Right kidney (tissue), 1 donor: ENCODE results near the gene SLC4A11.
"Not testable (repeated sequence)": the region's sequence is repeated elsewhere in the genome, so short reads cannot be mapped to it uniquely, and the experiment has no call there.

Experiments
- DNase-seq: peaks from one replicate; pipeline ENCODE4 v3.0.0-alpha.2; 2016

The SLC4A11 gene

GRCh38 chr20:3227936-3228749 is 10.8 kb downstream of the SLC4A11 start:
- DNase-seq, result no peak

DNA sequence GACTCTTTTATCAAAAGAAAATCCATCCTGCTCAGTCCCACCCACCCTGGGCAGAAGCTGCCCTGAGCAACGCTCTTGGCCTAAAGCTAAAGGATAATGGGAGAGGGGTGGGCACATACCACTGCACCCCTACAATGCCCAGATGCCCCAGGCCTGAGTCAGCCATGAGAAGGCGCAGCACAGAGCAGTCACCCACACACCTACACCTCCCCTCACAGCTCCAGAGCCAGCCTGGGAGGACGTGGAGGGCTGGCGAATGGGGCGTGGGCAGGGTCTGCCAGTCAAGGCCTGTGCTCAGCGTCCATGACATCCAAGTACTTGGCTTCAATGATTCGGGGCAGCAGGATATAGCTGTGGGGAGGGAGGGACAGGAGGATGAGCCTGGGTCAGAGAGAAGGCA is 11.5 kb downstream of the SLC4A11 start:
- no peak for DNase-seq

DNA sequence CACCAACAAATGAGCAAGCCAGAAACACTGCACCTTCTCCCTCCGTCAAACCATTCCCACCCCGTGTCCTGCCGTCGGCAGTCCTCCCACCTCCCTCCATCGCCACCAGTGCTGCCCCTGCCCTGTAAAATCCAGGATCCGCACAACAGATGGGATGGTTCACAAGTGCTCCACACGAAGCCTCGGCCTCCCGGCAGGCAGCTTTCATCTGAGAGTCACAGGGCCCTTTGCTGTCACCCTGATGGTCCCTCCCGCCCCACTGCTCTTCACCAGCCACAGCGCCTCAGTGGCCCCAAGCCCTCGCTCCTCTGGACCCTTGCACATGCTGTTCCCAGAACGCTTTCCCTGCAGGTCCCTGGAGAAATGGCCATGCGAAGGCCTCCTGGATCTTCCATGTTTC is 12.1 kb downstream of the SLC4A11 start:
- no peak for DNase-seq

- DNase-seq, result no peak
These were observed 12.9 kb downstream of the SLC4A11 start for GRCh38 chr20:3226093-3226492.

DNA sequence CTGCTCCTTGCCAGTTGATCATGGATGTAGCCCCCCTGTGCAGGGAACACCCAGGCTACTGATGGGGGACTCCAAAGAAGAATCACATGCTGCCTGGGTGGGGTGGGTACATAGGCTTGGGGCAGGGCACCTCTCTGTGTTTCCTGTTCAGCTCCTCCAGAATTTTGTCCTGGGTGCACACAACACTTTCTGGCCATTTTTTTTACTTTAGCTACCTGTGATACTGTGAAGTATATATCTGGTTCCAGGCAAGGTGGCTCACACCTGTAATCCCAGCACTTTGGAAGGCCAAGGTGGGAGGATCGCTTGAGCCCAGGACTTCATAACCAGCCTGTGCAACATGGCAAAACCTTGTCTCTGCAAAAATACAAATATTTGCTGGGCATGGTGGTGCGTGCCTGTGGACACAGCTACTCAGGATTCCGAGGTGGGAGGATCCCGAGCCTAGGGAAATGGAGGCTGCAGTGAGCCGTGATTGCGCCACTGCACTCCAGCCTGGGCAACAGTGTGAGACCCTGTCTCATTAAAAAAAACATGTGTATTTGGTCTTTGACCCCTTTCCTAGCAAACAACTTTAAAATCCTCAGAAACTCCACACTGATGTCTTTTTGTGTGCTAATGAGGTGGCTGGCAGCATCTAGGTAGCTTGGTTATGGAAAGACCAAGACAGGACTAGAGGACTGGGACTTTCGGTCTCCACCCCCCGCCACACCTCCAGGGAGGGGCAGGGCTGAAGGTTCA is 14.1 kb downstream of the SLC4A11 start:
- no peak for DNase-seq

DNA sequence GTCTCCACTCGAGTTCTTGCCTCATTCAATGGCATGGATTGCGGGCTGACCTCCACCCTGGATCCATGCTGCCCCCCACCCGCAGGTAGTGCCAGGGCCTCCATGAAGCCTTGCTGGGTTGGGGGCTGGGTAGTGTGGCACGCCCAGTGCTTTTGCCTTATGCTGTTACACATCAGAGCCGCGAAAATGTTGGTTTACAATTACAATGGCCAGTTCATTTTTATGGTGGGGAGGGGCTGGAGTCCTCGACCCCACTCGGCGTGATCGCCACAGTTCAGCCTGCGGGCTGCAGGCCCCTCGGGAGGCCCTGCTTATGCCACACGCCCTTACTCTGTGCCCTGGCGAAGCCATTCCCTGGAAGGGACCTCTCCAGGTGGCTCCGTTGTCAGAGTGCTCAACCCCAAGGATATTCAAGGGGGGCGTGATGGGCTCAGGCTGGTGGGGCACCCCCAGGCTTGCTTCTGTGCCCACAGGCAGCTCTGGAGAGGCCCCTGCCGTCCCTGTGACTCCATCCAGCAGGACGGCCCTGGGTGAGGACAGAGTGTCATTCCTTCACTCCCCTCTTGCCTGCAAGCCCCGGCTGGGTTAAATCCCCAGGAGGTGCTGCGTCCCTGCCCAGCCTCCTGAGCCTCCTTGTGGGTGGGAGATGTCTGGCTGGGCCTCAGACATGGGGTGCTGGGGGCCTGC is 14.9 kb downstream of the SLC4A11 start:
- no peak for DNase-seq

DNA sequence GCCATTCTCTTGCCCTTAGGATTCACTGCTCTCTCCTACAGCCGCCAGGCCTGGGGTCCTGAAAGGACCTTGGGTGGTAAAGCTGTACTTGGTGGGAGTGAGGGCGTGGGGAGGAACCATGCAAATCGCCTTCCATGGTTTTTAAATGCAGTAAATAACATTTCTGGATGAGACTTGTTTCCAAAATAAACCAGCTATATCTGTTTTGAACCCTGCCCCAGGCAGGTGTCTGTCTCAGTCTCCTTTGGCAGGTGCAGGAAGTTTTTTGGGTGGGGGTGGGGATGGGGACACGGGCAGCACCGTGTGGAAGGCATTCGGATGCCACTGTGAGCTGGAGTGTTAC is 15.4 kb downstream of the SLC4A11 start:
- DNase-seq, result no peak

- no peak for DNase-seq
These were observed 16.1 kb downstream of the SLC4A11 start for GRCh38 chr20:3222635-3223600.

GRCh38 chr20:3221398-3222226 is 17.4 kb downstream of the SLC4A11 start:
- DNase-seq, result no peak

- peak; percentile 58 for DNase-seq
These were observed 20.5 kb downstream of the SLC4A11 start for GRCh38 chr20:3218307-3218988.

DNA sequence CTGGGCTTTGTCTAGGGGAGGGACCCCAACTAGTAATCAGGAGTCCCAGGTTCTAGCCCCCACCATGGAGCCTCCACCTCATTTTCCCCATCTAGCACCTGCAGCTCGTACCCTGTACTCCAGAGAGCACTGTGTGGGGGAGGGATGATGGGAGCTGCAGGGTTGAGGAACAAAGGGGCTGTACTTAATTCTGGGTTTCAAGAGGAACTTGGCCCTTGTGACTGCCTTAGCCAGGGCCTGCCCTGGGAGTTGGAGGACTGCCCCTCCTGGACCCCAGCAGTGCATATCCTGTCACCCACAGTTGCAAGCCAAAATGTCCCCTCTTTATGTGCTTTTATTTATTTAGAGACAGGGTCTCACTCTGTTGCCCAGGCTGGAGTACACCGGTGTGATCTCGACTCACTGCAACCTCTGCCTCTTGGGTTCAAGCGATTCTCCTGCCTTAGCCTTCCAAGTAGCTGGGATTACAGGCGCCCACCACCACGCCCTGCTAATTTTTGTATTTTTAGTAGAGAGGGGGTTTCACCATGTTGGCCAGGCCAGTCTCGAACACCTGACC is 23.6 kb downstream of the SLC4A11 start:
- DNase-seq, result not testable (repeated sequence)

GRCh38 chr20:3213226-3213625 is 25.8 kb downstream of the SLC4A11 start:
- DNase-seq, result no peak

DNA sequence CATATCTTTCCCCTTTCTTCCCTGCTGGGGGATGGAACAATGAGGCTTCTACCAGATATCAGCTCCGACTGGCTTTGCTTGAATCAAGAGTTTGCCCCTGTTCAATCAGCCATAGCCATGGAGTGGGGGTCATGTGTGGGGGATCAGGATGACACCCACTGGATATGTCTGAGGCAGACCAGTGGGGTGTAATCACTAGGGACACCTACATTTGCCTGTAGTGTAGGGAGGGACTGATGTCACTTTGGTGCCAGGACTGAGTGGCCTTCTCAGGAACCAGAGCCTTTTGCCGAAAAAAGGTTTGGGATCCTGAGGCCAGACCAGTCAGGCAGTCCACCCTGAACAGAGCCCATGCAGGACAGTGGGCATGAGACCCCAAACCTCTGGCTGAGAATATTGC is 28.6 kb downstream of the SLC4A11 start:
- no peak for DNase-seq

DNA sequence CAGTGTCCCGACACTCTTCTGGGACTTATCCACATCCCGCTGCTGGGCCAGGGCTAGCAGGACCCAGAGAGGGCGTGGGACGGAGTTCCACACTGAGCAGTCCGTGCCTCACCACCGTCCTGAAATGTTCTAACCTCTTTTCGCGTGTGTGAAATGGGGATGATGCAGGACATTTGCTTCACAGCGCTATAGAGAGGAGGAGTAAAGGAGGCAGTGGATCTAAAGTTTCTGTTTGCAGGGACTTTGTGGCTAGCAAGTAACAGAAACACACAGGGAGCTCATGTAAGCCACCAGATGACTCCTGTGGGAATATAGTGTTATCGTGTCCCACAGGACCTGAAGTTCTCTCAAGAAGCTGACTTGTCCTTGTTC is 29.1 kb downstream of the SLC4A11 start:
- DNase-seq, result no peak

DNA sequence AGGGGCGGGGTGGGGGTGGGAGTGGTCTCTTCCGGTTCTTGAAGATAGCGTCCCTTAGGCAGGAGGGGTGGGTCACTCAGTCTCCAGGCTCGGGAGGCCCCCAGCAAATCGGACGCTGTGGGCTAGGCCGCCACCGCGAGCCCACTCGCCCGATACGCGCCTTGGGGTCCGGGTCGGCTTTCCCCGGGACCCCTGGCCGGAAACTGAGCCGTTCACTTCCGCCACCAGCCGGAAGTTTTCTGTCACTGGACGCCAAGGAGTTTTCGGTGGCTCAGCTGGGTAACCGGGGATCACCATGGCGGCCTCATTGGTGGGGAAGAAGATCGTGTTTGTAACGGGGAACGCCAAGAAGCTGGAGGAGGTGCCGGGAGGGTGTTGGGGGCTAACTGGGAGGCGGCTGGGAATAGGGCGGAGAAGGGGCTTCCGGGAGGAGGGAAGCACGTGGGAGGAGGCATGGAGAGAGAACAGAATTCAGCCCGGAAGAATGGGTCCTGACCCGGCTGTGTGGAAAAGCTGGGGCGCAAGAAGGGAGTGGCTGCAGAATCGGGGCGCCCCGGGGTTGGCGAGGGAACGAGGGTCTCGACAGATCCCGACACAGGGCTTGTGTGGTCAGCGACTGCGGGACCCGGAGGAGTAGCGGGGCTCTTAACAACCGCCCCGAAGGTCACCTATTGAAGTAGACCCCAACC is 29.6 kb downstream of the SLC4A11 start, which contains the start of gene ITPA:
Gene ITPA (plus strand): TSS at position 242 of the 689 bp plus-strand sequence. CDS start 54 bp downstream, at position 296.
- DNase-seq, result peak; percentile 77

GRCh38 chr20:3208786-3209256 is 30.2 kb downstream of the SLC4A11 start:
- DNase-seq, result no peak

DNA sequence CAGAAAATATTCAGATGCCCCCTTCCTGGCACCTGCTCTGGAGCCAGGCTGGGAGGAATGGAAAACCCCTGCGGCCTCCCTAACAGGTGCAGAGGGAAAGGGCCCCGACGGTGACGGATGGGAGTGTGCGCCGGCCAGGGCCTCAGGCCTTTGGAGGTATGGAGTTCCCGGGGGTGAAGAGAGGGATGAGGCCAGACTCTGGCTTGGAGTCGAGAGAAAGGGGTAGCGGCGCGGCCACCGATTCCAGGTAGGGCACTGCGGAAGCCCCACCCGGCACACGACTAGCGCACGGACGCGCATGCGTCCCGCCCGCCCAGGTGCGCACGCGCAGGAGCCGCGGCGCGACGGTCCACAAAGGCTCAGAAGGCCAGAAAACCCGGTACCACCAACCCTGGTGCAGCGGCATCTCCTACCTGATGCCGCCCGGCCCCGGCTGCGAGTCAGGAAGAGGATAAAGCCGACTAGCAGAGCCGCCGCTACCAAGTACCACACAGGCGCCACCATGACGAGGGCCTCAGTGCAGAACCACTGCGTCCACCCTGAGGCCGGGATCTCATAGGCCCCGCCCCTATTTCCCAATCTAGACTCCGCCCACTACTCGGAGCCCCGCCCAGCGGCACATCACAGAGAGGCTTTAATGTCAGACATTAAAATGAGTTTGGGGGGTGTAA is 34.7 kb downstream of the SLC4A11 start, which contains the start of gene DDRGK1:
Gene DDRGK1 (minus strand): TSS at position 559 of the 671 bp plus-strand sequence. CDS start 55 bp downstream, at position 504.
- DNase-seq, result peak; percentile 99

GRCh38 chr20:3203315-3204123 is 35.5 kb downstream of the SLC4A11 start:
- DNase-seq, result no peak
